SIG-M5 treated with dmso at 0.1 percent for 504 hours (cell line): ENCODE data around the gene TGFBRAP1.

Experiments
- DNase-seq: peaks from one replicate; lab custom pipeline; 2025; ENCODE audit not compliant: unreplicated experiment; lab: John Stamatoyannopoulos, UW

TGFBRAP1 gene, protein sequence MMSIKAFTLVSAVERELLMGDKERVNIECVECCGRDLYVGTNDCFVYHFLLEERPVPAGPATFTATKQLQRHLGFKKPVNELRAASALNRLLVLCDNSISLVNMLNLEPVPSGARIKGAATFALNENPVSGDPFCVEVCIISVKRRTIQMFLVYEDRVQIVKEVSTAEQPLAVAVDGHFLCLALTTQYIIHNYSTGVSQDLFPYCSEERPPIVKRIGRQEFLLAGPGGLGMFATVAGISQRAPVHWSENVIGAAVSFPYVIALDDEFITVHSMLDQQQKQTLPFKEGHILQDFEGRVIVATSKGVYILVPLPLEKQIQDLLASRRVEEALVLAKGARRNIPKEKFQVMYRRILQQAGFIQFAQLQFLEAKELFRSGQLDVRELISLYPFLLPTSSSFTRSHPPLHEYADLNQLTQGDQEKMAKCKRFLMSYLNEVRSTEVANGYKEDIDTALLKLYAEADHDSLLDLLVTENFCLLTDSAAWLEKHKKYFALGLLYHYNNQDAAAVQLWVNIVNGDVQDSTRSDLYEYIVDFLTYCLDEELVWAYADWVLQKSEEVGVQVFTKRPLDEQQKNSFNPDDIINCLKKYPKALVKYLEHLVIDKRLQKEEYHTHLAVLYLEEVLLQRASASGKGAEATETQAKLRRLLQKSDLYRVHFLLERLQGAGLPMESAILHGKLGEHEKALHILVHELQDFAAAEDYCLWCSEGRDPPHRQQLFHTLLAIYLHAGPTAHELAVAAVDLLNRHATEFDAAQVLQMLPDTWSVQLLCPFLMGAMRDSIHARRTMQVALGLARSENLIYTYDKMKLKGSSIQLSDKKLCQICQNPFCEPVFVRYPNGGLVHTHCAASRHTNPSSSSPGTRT

DNA sequence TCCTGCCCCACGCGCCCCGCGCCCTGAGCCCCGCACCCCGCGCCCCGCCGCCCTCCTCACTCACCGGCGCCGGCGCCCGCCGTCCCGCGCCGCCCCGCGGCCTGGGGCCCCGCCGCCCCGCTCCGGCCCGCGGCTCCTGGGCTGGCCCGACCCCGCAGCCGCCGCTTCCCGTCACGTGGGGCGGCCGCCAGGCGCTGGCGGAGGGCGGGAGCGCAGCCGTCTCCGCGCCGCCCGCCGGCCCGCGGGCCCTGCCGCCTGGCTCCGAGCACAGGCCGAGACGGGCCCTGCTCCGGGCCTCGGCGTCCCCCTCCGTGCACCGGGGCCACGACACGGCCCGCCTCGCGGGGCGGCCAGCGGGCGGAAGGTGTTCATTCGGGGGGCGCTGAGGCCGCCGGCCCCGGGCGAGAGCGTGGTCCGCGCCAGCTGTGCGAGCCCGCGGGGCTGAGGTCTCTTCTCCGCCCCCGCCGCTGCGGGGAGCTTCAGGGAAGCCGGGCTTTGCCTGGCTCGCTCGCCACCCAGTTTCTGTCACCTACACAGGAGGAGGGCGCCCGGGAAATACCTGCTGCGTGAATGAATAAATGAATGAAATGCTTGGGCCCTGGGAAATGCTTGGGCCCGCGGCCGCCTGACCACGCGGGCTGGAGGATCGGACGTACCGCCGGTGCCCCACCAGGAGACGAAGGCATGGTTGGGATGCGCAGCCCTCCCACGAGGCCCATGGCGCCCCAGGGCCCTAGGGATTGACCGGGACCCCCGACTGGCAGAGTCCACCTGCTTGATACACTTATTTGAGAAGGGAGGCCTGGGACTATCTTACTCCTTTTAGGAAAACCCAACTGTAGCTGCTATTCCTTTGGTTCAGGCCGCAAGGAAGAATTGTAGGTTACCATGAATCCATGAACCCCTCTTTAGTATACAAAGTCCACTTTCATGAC lies at the start of gene TGFBRAP1:
Gene TGFBRAP1, minus strand, starts transcription at position 175 of the 935 bp plus-strand sequence. CDS start 21,434 bp downstream, outside the sequence.
- peak; percentile 44 for DNase-seq

DNA sequence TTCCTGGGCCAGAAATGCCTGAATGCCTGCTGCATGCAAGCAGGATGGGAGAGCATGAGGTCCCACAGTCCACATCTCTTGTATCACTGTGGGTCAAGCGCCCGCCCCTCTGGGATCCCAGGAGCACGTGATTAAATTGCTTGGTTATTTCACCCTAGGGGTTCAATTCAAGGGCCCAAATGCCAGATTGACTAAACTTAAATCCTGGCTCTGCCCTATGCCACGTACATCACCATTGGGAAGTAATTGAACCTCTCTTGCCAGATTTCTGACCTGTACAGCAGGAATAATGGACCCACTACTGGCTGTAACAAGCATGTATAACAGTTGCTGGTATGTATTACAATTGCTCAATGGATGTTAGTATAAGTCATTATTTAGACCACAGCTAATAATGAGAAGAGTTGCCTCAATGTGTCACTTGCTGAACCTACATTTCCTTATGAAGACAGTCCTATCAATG lies 49.4 kb upstream of the TGFBRAP1 start:
- DNase-seq: no peak

DNA sequence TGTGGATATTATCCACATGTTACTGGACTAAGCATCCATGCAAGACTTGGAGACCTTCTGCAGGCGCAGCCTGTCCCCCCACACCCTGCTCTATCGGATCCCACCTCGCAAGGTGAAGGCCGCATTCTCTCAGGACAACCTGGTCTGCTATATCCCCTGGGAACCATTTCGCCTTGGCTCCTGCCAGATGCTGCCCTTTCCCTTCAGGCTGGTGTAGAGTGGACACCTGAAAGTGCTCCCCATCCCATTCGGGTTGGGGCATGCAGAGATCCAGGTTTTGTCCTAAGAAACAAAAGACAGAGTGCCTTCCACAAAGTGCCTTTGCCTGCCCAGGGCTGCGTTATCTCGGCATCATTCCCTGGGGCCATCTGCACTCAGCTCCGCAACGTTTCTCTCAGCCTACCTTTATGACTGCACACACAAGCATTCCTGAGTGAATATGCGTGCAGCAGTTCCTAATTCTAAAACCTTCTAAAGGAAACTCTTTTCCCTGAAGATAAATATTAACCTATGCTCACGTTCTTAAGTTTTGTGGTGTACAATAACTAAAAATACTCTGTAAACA lies 48.8 kb upstream of the TGFBRAP1 start:
- DNase-seq: no peak

DNA sequence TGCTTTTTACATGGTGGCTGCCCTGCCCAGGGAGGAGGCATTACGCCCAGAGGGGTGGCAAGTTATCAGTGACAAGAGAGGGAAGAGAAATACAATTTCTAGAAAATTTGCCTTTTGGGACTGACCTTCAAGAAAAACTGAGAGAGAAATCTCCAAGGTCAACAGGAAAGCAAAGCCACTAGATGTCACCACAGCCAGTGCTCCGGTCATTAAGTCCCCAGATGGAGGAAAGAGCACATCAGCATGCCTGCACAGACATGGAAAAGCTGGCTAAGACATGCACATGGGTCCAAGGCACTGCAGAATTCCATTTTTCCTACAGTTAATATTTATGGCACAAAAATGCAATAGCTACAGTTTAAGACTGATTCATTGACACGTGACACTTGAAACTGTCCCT lies 48.3 kb upstream of the TGFBRAP1 start:
- DNase-seq: no peak

DNA sequence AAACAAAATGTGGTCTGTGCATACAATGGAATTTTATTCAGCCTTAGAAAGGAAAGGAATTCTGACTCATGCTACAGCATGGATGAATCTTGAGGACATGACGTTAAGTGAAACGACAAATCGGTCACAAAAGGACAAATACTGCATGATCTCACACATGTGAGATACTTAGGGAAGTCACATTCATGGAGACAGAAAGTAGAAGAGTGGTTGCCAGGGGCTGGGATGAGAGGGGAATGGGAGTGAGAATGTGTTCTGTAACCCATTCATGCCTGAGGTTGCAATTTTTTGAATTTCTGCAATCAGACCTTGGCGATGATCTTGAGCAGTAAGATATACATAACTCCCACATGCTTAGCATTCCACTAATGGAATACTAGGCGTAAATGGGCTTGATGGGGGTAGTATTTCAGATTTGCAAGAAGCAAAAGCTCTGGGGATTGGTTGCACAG lies 47.3 kb upstream of the TGFBRAP1 start:
- no peak for DNase-seq

DNA sequence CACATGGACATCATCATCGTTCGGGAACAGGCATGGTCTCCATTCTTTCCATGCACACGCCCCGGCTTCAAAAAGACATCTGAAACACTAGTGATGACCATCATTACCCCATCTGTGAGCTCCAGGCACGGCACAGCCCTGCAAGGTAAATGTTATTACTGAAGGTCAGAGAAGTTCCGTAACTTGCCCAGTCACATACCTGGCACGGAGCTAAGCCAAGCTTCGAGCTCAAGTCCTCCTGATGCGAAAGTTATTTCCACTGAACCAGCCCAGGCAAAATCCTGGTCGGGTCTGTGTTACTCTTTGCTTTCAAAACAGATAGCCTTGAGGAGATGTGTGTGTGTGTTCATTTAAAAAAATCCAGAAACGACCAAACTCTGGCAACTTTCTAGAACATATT lies 46.5 kb upstream of the TGFBRAP1 start:
- no peak for DNase-seq

DNA sequence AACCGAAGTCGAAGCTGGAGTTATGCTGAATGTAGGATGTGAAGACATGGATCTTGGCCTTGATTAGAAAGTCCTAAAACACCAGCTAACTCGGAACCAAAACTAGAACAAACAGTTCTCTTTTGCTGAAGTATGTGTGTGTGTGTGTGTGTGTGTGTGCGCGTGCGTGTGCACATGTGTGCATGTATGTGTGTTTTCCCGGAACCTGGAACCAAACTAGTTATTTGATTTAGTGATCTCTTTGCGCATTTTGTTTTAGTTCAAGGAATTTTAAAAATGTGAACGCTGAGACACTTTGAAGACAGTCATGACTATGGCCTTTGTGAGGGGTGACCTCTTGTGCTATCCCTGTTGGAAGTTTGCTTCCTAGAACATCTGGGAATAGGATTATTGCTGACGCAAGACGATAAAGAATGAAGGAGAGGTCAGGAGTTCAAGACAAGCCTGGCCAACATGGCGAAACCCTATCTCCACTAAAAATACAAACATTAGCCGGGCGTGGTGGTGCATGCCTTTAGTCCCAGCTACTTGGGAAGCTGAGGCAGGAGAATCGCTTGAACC lies 45.5 kb upstream of the TGFBRAP1 start:
- no peak for DNase-seq

DNA sequence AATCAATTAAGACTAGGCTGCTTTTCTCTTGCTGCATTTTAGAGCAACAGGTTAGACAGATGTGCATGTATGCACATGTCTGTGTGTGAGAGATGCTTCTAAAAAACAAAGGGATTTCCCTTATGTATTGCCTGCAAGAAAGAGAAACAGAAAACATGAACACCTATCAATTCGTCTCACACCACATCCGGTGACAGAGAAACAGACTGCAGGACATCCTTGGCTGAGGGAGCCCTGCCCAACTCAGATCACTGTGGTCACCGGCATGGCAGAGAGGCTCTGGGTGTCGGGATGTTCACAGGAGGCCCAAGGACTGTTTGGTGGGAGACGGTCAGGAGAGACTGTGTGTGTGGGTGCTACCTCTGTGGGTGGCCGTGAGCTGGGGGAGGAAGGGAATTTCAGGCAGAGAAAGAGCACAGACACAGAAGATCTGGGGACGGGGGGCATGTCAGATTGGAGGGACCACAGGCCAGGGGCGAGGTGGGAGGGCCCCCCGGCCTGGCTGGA lies 44.4 kb upstream of the TGFBRAP1 start:
- no peak for DNase-seq

DNA sequence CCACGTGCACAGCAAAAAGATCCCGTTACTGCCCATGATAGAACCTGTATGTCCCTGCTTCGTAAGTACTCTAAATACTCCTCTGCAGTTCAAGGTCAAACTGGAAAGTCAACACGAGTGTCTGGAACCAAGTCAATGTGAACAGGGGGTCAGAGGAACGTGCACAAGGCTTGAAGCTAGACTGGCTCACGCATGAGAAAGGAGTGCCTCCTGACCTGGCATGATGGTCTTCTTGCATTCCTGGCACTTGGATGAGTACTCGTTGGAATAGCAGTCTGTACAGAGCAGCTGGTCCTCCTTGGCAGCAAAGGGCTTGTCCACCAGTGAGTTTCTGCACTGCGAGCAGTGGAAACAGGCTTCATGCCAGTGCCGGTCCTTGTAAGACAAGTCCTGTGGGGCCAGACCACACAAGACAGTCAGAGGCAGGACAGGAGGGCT lies 43.8 kb upstream of the TGFBRAP1 start:
- DNase-seq: no peak

DNA sequence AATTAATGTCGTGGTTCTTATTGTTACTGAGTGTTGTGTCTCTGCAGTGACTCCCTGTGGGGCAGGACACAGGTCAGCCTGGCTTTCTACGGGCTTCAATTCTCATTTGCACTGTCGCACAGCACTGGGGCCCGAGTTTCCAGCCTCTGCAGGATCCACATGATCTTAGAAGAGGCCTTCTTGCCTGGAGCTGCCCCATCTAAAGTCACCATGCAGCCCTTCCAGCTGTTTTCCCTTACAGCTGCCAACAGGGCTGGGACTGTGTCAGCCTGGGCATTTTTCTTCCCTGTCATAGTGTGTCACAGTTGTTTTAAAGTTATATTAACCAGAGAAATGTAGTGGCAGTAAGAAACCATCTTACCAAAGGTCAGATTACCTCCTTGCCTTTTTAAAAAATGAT lies 42.3 kb upstream of the TGFBRAP1 start:
- no peak for DNase-seq

DNA sequence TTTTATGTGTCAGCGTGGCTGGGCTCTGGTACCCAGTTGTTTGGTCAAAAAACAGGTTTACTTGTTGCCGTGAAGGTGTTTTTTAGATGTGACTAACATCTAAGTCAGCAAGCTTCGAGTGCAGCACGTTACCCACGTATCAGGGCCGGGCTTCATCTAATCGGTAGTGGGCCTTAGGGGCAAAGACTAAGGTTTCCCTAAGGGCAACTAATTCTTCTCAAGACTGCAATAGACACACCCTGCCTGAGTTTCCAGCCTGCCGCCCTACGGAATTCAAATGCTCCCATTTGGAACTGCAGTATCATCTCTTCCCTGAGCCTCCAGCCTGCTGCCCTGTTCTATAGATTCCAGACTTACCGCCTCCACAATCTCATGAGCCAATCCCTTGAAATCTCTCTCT lies 41.6 kb upstream of the TGFBRAP1 start:
- no peak for DNase-seq

DNA sequence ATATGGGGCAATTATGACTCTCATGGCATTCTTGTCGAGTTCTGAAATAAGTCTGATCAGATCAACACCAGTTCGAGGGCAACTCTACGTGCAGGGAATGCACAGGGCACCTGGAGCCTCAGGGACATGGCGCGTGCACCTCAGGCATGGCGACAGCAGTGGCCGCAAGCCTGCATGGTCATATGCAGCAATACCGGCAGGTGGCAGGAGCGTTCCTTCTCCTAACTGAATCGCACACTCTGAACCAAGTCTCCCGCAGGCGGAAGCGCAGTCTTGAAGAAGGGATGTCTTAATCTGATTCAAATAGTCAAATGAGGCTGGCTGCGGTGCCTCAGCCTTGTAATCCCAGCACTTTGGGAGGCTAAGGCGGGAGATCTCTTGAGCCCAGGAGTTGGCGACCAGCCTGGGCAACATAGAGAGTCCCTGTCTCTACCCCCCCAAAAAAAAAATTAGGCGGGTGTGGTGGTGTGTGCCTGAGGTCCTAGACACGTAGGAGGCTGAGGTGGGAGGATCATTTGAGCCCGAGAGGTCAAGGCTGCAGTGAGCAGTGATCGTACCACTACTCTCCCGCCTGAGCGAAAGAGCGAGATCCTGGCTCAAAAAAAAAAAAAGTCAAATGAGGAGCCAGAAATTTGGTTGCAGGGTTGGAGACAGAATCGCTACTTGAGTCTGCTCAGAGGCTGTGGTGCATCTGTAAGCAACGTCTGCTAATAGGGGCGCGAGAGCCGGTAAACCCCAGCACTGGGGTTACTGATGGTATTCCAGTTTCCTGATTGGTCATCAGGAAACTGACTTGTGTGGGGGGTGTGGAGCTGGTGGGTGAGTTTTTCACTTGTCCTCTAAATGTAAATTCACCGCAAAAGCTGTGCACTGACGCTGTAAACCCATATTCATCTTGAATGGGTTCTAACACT lies 40.5 kb upstream of the TGFBRAP1 start:
- DNase-seq: peak; percentile 94

DNA sequence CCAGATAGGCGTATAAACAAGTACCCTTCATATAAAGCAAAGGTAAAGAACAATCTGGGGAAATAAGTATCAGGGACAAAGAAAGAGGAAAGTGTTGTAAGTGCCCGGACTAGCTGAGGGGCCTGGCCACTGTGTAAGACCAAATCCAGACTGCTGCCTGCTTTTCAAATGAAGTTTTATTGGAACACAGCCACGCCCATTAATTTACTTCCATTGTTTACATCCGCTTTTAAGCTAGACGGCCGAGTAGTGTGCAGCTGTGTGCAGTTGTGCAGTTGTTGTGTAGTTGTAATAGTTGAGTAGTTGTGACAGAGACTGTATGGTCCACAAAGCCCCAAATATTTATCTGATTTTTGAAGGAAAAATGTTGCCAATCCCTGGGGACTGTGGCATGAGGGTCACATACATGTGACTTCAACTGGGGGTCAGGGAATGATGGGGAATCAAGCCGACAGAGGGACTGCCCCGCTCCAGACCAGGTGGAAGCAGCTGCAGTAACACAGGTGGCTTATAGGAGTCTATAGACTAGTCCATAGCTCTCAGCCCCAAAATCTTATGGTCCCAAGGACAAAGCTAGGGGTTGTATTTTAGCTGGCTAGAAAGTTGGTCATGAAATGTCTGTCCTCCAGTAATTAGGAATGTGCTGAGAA lies 39.3 kb upstream of the TGFBRAP1 start:
- no peak for DNase-seq

DNA sequence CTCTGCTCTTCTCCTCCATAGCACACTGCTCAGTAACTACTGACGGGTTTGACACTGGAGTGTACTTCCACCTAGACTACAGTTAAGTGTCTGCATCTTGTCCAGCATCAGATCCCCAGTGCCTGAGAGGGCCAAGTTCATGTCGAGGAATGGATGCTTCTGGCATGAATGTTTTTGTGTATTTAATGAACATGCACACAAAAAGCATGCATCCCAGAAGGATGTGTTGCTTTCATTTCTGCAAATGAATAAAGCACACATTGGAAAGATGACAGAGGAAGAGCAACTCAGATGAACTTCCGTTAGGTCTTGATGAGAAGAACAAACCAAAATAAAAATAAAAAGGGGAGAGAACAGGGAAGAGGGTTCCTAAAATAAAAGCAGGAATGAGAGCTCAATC lies 35.7 kb upstream of the TGFBRAP1 start:
- no peak for DNase-seq

DNA sequence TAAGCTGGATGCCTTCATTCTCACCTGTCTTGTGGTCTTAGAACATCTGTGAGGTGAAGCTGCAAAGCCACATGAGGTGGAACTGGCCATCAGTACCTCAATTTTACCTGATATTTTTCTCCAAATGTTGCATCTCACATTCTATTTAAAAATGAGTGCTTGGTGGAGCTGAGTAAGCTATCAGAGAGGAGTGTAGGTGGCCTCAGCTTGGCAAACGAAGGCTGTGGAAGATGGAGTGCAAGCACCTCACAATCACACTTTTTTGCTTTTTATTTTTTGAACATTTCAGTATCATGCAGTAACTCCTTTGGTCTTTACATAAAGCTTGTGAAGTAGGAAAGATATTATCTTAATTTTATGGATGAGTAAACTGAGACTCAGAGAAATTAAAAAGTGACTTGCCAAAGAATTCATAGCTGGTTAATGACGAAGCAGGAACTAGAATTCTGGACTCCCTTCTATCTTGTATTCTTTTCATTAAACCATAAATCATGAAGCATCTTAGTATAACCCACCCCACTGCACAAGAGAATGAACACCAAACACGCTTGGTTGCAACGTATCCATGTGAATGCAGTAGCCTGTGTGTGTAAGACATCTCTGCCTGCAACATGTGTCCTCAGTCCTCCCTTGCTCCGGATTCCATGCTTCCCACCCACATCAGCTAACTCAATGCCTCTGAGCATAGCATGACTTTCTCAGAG lies 35.1 kb upstream of the TGFBRAP1 start:
- no peak for DNase-seq

DNA sequence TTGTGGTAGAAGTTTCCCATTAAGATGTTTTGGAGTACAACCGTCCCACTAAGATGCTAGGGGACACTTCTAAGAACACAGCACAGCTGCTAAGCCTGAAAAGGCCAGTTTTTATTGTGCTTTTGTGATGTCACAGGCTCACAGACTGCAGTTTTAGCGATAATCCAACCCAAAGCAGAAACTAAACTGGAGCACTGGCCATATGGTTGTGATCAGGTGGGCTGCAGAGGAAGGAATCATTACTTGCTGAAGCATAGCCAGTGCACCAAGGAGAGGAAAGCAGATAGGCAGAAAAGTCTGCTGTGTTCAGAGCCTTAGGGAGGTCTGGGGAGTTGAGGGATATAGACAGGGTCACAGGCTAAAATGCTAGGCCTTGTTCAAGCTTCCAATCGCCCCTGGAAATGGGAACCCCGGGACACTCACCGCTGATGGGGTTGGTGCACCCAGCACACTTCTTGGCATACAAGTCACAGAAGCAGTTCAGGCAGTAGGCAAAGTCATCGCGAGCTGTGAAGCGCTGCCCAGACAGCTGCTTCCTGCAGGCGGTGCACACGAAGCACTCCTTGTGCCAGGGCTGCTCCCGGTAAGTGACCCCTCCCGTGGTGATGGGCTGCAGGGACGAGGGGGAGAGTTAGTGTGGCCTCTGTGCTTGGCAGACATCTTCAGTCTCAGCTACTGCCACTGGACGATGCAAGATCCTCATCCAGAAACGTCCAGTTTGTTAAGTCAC lies 33.5 kb upstream of the TGFBRAP1 start:
- DNase-seq: no peak
